GM12875 (cell line): ENCODE measurements around the gene MYCBP.
A peak's percentile ranks its signal among the peaks of the same experiment; 100 is the strongest.
"Not testable (repeated sequence)": the region's sequence is repeated elsewhere in the genome, so short reads cannot be mapped to it uniquely, and the experiment has no call there.

Source experiments
- H3K4me3 ChIP-seq: one replicate; pipeline ENCODE4 v1.5.1; 2011; ENCODE audit warnings: low read depth, low read length, control low read depth
- CTCF ChIP-seq: IDR thresholded peaks from 2 replicates; pipeline ENCODE4 v1.5.1; 2011; ENCODE audit warnings: low read depth, mild to moderate bottlenecking, control low read depth, inconsistent platforms, low read length, moderate library complexity, borderline replicate concordance; ENCODE audit not compliant: insufficient read depth

The MYCBP gene

GRCh38 chr1:38852780-38853179, 20.4 kb downstream of the MYCBP start:
- H3K4me3 ChIP-seq = no peak overlapping the region

GRCh38 chr1:38848071-38848470, 25.1 kb downstream of the MYCBP start:
- no peak for TF ChIP-seq CTCF
- no peak overlapping the region for H3K4me3 ChIP-seq

More at GRCh38 chr1:38852780-38853179, 20.4 kb downstream of the MYCBP start:
- no peak for TF ChIP-seq CTCF

- TF ChIP-seq CTCF = no peak
- H3K4me3 ChIP-seq = no peak overlapping the region
Observed at GRCh38 chr1:38846210-38846609, 26.9 kb downstream of the MYCBP start.

GRCh38 chr1:38845088-38845487, 28.1 kb downstream of the MYCBP start:
- not testable (repeated sequence) for H3K4me3 ChIP-seq

GRCh38 chr1:38840281-38840680, 32.9 kb downstream of the MYCBP start:
- no peak for TF ChIP-seq CTCF
- H3K4me3 ChIP-seq = no peak overlapping the region

- H3K4me3 ChIP-seq = no peak overlapping the region
- TF ChIP-seq CTCF = no peak
Observed at GRCh38 chr1:38839363-38839762, 33.8 kb downstream of the MYCBP start.

- H3K4me3 ChIP-seq = not testable (repeated sequence)
Observed at GRCh38 chr1:38836316-38836715, 36.8 kb downstream of the MYCBP start.

GRCh38 chr1:38834937-38835827, 38.0 kb downstream of the MYCBP start:
- peak; percentile 50 for TF ChIP-seq CTCF
- no peak overlapping the region for H3K4me3 ChIP-seq
